CD4-positive, alpha-beta T cell (primary cell): ENCODE data around the gene VPS26B. TPM values are rescaled to one million over a fixed set of nuclear protein-coding genes. Genes with fewer than 3 reads are reported as not detected.

Experiments used
- ATAC-seq: fragments of 200-7000 bp; cut with Tn5 transposase; one replicate; pipeline ENCODE4 v1.10.0; 2022; ENCODE audit warnings: mild to moderate bottlenecking; ENCODE audit not compliant: poor library complexity
- CTCF ChIA-PET: fragments of 350-600 bp; sonication (Branson Sonifier 250); formaldehyde crosslinking; loops from one replicate; lab custom pipeline; 2021; ENCODE audit warnings: antibody characterized with exemption, inconsistent platforms; lab: Charles Lee
- POLR2A ChIA-PET: fragments of 350-600 bp; sonication (Branson Sonifier 250); formaldehyde crosslinking; loops from one replicate; lab custom pipeline; 2021; ENCODE audit warnings: antibody characterized with exemption, inconsistent platforms; lab: Charles Lee
- DNase-seq, 14 experiments: peaks; one replicate each; pipeline ENCODE4 v3.0.0-alpha.2; 2013 to 2020; ENCODE audit warnings: mixed read lengths in 2 of 14
- H3K27ac ChIP-seq, 2 donors: one replicate each; pipeline versions ENCODE4 v1.5.1 to v1.7.0; 2013; ENCODE audit warnings: low read length in 2 of 2, low read depth in 1 of 2, mild to moderate bottlenecking in 1 of 2
- H3K27me3 ChIP-seq, 2 experiments: 1 replicate in 1 of 2; 2 replicates in 1 of 2; pipeline versions ENCODE4 v1.6.1 to v1.7.0; 2013; ENCODE audit warnings: low read length in 2 of 2, control low read depth in 1 of 2, mild to moderate bottlenecking in 1 of 2, moderate library complexity in 1 of 2; ENCODE audit not compliant: insufficient read depth in 2 of 2, control insufficient read depth in 1 of 2
- H3K36me3 ChIP-seq: one replicate; pipeline ENCODE4 v1.6.1; 2013; ENCODE audit warnings: low read length, control low read depth; ENCODE audit not compliant: insufficient read depth
- H3K4me1 ChIP-seq: one replicate; pipeline ENCODE4 v1.6.1; 2013; ENCODE audit warnings: low read length, control low read depth; ENCODE audit not compliant: insufficient read depth
- H3K4me3 ChIP-seq: one replicate; pipeline ENCODE4 v1.5.1; 2013; ENCODE audit warnings: mild to moderate bottlenecking, low read length, moderate library complexity
- H3K9me3 ChIP-seq, 2 experiments: 1 replicate in 1 of 2; 2 replicates in 1 of 2; pipeline versions ENCODE4 v1.6.1 to v1.7.0; 2013; ENCODE audit warnings: low read length in 2 of 2, mild to moderate bottlenecking in 2 of 2, control low read depth in 1 of 2, moderate library complexity in 1 of 2; ENCODE audit not compliant: control insufficient read depth in 1 of 2, insufficient read depth in 1 of 2
- H3K27ac Mint-ChIP-seq: one replicate; pipeline ENCODE4 v1.8.0; 2020; ENCODE audit warnings: mixed read lengths
- H3K27me3 Mint-ChIP-seq: one replicate; pipeline ENCODE4 v1.8.0; 2021; ENCODE audit warnings: mixed read lengths
- H3K36me3 Mint-ChIP-seq: one replicate; pipeline ENCODE4 v1.8.0; 2021; ENCODE audit warnings: low read depth, mixed read lengths
- H3K4me1 Mint-ChIP-seq: one replicate; pipeline ENCODE4 v1.8.0; 2021; ENCODE audit warnings: low read depth, mixed read lengths
- H3K4me3 Mint-ChIP-seq: one replicate; pipeline ENCODE4 v1.8.0; 2020; ENCODE audit warnings: mild to moderate bottlenecking, mixed read lengths
- H3K9me3 Mint-ChIP-seq: one replicate; pipeline ENCODE4 v1.8.0; 2020; ENCODE audit warnings: mixed read lengths
- intact Hi-C, 2 experiments: fragments of 100-400 bp; cut with DNase I in 1 of 2; cut with micrococcal nuclease in 1 of 2; formaldehyde crosslinking; loops; one replicate each; pipeline versions ENCODE4 v1.15.1 to v1.9.0; 2023 to 2025; cut with DNase I, micrococcal nuclease
- total RNA-seq, 174 experiments: library from RNA in 2 of 174; stranded (reverse) in 2 of 174; gene quantifications; one replicate each; pipeline ENCODE4 v1.2.3 and lab custom pipeline; 2021 to 2026
- TF ChIP-seq, protein P1 (sequence below): fragments of 200-600 bp; IDR thresholded peaks from one replicate; pipeline ENCODE4 v1.8.0; 2022; ENCODE audit warnings: antibody characterized with exemption, mild to moderate bottlenecking

Gene VPS26B
- total RNA-seq, 2 experiments from 2014 or later: 41.6 to 42.2 TPM

- Histone ChIP-seq H3K4me1 (no peaks in the 10 kb centered on the region), H3K36me3 (no peaks in the 10 kb centered on the region), H3K27ac (no peak overlapping the region), H3K27me3 (no peaks in the 10 kb centered on the region), H3K4me3 (no peak overlapping the region), H3K9me3 (no peaks in the 10 kb centered on the region)
- ChIA-PET CTCF (no interaction called here), POLR2A (no interaction called here)
- H3K36me3 Mint-ChIP-seq: no peaks in the 10 kb centered on the region
- H3K27me3 Mint-ChIP-seq: no peaks in the 10 kb centered on the region
- H3K4me1 Mint-ChIP-seq: no peaks in the 10 kb centered on the region
- intact Hi-C loops: no loop called here
- H3K9me3 Mint-ChIP-seq: no peaks in the 10 kb centered on the region
- H3K27ac Mint-ChIP-seq: no peak overlapping the region
- ATAC-seq: no peak
- no peak overlapping the region for H3K4me3 Mint-ChIP-seq
- DNase-seq: no peak
- TF ChIP-seq, protein P1, sequence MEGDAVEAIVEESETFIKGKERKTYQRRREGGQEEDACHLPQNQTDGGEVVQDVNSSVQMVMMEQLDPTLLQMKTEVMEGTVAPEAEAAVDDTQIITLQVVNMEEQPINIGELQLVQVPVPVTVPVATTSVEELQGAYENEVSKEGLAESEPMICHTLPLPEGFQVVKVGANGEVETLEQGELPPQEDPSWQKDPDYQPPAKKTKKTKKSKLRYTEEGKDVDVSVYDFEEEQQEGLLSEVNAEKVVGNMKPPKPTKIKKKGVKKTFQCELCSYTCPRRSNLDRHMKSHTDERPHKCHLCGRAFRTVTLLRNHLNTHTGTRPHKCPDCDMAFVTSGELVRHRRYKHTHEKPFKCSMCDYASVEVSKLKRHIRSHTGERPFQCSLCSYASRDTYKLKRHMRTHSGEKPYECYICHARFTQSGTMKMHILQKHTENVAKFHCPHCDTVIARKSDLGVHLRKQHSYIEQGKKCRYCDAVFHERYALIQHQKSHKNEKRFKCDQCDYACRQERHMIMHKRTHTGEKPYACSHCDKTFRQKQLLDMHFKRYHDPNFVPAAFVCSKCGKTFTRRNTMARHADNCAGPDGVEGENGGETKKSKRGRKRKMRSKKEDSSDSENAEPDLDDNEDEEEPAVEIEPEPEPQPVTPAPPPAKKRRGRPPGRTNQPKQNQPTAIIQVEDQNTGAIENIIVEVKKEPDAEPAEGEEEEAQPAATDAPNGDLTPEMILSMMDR: no peak
Observed at GRCh38 chr11:134289789-134290188, 65.3 kb downstream of the VPS26B start.

DNA sequence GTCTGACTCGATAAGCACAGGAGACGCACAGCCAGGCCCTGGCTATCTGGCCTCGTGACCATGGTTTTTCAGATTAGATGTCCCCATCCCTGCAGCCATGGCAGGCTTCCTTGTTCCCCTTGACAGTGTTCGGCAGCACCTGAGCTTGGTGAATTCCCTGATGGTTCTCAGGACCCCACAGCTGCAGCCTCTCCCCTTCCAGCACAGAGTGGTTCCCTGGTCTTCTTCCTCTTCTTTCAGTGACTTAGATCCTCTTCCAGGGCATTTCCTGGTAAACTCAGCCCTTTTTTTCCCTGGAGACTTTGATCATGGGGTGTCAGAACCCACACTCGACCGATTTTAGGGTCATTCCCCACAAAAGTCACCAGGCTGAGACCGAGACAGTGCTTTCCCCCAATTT, 66.2 kb downstream of the VPS26B start:
- H3K36me3 ChIP-seq: no peaks in the 10 kb centered on the region
- H3K9me3 ChIP-seq: no peaks in the 10 kb centered on the region
- DNase-seq (no peak), ATAC-seq (no peak)
- no peak overlapping the region for H3K27ac ChIP-seq
- Mint-ChIP-seq H3K9me3 (no peaks in the 10 kb centered on the region), H3K27me3 (no peaks in the 10 kb centered on the region), H3K4me3 (no peak overlapping the region), H3K4me1 (no peaks in the 10 kb centered on the region), H3K36me3 (no peaks in the 10 kb centered on the region), H3K27ac (no peak overlapping the region)
- TF ChIP-seq, protein P1: no peak
- POLR2A ChIA-PET: no interaction called here
- no peaks in the 10 kb centered on the region for H3K4me1 ChIP-seq
- intact Hi-C loops: no loop called here
- H3K4me3 ChIP-seq: no peak overlapping the region
- H3K27me3 ChIP-seq: no peaks in the 10 kb centered on the region
- CTCF ChIA-PET: no interaction called here

GRCh38 chr11:134291196-134291595, 66.7 kb downstream of the VPS26B start:
- CTCF ChIA-PET: no interaction called here
- Mint-ChIP-seq H3K4me1 (no peaks in the 10 kb centered on the region), H3K27me3 (no peaks in the 10 kb centered on the region), H3K36me3 (no peaks in the 10 kb centered on the region), H3K4me3 (no peak overlapping the region), H3K9me3 (no peaks in the 10 kb centered on the region), H3K27ac (no peak overlapping the region)
- DNase-seq (no peak), ATAC-seq (no peak)
- intact Hi-C loops: no loop called here
- Histone ChIP-seq H3K4me3 (no peak overlapping the region), H3K4me1 (no peaks in the 10 kb centered on the region), H3K27me3 (no peaks in the 10 kb centered on the region), H3K27ac (no peak overlapping the region), H3K36me3 (no peaks in the 10 kb centered on the region), H3K9me3 (no peaks in the 10 kb centered on the region)
- POLR2A ChIA-PET: no interaction called here
- TF ChIP-seq, protein P1: no peak
